ENCODE measurements around the gene CEND1. TPM values are rescaled to one million over a fixed set of nuclear protein-coding genes. Genes with fewer than 3 reads are reported as not detected.

The CEND1 gene
- total RNA-seq, 1 donor from 2014 or later = 0.27 TPM

DNA sequence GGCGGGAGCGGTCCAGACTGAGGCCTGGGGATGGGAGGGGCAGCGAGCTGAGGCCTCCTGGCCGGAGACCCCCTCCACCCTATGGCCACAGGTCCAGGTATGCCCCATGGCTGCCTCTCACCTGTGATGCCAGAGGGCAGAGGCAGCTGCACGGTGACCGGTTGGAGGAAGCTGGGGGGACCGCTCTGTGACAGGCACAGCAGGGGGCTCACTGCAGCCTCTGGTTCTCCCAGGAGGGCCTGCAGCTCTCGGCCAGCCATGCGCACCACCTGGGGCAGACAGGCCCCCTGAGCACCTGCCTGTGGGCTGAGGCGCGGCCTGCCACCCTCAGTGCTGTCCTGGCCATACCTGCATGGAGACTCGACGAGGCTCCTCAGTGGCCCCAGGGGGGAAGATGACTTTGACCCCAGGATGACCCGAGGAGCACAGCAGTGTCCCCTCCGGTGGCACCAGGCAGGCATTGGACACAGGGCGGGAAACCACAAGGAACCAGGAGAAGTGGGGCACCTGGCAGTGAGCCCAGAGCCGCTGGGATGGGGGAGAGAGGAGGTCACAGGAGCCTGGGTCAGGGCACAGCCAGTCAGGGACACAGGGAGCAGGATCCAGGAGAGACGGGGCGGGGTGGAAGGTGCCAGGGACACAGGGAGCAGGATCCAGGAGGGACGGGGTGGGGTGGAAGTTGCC, 11.3 kb upstream of the CEND1 start:
- ChIA-PET CTCF (no interaction called here), POLR2A (interaction anchor here (0.6 kb wide), 1 partner anchor 100 kb away, joined by 3 read pairs; no protein-coding TSS in a partner anchor)
- Mint-ChIP-seq H3K9me3 (no peaks in the 10 kb centered on the region), H3K27ac (no peak overlapping the region), H3K4me1 (peaks cover 22% of the 10 kb centered on the region), H3K36me3 (ENCODE audit: low read depth) (peaks cover 2% of the 10 kb centered on the region), H3K4me3 (no peak overlapping the region), H3K27me3 (no peaks in the 10 kb centered on the region)
- intact Hi-C loops (cut with micrococcal nuclease) = no loop called here
- TF ChIP-seq, protein P1, sequence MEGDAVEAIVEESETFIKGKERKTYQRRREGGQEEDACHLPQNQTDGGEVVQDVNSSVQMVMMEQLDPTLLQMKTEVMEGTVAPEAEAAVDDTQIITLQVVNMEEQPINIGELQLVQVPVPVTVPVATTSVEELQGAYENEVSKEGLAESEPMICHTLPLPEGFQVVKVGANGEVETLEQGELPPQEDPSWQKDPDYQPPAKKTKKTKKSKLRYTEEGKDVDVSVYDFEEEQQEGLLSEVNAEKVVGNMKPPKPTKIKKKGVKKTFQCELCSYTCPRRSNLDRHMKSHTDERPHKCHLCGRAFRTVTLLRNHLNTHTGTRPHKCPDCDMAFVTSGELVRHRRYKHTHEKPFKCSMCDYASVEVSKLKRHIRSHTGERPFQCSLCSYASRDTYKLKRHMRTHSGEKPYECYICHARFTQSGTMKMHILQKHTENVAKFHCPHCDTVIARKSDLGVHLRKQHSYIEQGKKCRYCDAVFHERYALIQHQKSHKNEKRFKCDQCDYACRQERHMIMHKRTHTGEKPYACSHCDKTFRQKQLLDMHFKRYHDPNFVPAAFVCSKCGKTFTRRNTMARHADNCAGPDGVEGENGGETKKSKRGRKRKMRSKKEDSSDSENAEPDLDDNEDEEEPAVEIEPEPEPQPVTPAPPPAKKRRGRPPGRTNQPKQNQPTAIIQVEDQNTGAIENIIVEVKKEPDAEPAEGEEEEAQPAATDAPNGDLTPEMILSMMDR (IDR thresholded peaks at IDR 0.05) = no peak
- DNase-seq (no peak), ATAC-seq (ENCODE audit: low read depth) (no peak)

DNA sequence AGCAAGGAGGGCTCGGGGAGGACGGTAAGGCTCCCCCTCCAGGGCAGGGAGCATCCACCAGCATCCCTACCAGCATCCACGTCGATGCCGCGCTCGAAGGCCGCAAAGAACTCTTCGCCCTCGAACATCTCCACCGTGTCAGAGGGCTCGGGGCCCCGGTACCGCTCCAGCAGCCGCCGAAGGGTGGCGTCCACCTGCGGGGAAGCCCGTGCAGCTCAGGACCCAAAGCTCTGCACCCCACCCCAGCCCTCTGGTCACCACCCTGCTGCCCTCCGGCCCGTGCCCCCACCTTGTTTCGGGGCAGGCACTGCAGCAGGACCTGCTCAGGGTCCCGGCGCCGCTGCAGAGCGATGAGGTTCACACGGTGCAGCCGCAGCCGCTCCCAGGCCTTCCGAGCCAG, 10.6 kb upstream of the CEND1 start:
- H3K4me3 Mint-ChIP-seq = no peak overlapping the region

DNA sequence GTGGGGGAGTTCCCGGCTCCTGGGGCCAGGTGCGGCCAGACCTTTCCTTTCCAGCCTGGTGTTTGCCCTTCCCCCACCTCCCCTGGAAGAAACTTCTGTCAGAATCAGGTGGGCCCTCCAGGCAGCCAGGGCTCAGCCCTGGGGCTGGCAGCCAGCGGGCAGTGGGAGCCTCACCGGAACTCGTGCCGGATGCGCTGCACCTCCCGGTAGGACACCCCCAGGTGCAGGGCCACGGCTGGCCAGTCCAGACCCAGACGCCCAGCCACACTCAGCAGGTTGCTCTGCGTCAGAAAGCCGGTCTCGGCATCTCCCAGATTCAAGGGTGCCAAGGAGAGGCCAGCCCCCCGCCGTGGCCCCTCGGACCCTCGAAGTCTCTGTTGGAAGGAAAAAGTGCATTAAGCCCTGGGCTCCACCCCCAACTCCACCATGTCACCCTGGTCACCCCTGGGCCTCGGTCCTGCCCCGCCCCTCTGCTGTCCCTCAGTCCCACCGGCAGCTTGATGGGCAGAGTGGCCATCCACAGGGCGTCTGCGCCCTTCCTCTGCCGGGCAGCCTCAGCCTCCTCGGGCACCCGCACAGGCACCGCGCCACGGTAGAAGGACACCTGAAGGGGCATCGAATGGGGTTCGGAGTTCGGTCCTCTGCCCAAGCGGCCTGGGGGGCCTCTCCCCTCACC, 9.9 kb upstream of the CEND1 start:
- POLR2A ChIA-PET = interaction anchor here (1.5 kb wide), 1 partner anchor 9 kb away, joined by 7 read pairs; the partner anchor contains the start of gene RPLP2
- no peak overlapping the region for H3K4me3 Mint-ChIP-seq
- H3K36me3 Mint-ChIP-seq (ENCODE audit: low read depth) = peaks cover 4% of the 10 kb centered on the region
- no peak for ATAC-seq (ENCODE audit: low read depth)
- H3K27me3 Mint-ChIP-seq = no peaks in the 10 kb centered on the region
- TF ChIP-seq, protein P1 (IDR thresholded peaks at IDR 0.05) = no peak
- no peak overlapping the region for H3K27ac Mint-ChIP-seq
- intact Hi-C loops (cut with micrococcal nuclease) = loop anchor here (5.0 kb wide), 2 partner anchors 33 to 723 kb away; partner anchors contain the start of gene CD151
- H3K9me3 Mint-ChIP-seq = no peaks in the 10 kb centered on the region
- peaks cover 28% of the 10 kb centered on the region for H3K4me1 Mint-ChIP-seq
- CTCF ChIA-PET = no interaction called here
- no peak for DNase-seq

More for the DNA sequence above, 10.6 kb upstream of the CEND1 start:
- H3K4me1 Mint-ChIP-seq = peaks cover 24% of the 10 kb centered on the region
- DNase-seq (no peak), ATAC-seq (ENCODE audit: low read depth) (no peak)
- intact Hi-C loops (cut with micrococcal nuclease) = no loop called here
- H3K27ac Mint-ChIP-seq = no peak overlapping the region
- POLR2A ChIA-PET = no interaction called here
- no peaks in the 10 kb centered on the region for H3K27me3 Mint-ChIP-seq
- CTCF ChIA-PET = no interaction called here
- no peaks in the 10 kb centered on the region for H3K9me3 Mint-ChIP-seq
- TF ChIP-seq, protein P1 (IDR thresholded peaks at IDR 0.05) = no peak
- H3K36me3 Mint-ChIP-seq (ENCODE audit: low read depth) = peaks cover 4% of the 10 kb centered on the region

GRCh38 chr11:798093-798713, 8.3 kb upstream of the CEND1 start, which contains the start of gene SLC25A22:
TSS of gene SLC25A22 (minus strand) at chr11:798281. CDS start at chr11:795006, 3,275 bp downstream.
- peaks cover 22% of the 10 kb centered on the region for H3K4me1 Mint-ChIP-seq
- H3K27ac Mint-ChIP-seq = peak within 1 kb of the TSS; percentile 86
- peak; percentile 77 for ATAC-seq (ENCODE audit: low read depth)
- H3K9me3 Mint-ChIP-seq = no peaks in the 10 kb centered on the region
- peak; percentile 95 for DNase-seq
- ChIA-PET POLR2A (interaction anchor here (1.0 to 3.8 kb wide), 5 partner anchors 11 to 49 kb away, joined by 3 to 37 read pairs (median 7); partner anchors contain the start of genes RPLP2 and TSPAN4), CTCF (no interaction called here)
- no peaks in the 10 kb centered on the region for H3K27me3 Mint-ChIP-seq
- peaks cover 13% of the 10 kb centered on the region for H3K36me3 Mint-ChIP-seq (ENCODE audit: low read depth)
- intact Hi-C loops (cut with micrococcal nuclease) = loop anchor here (1.0 to 5.0 kb wide), 5 partner anchors 21 to 724 kb away; partner anchors contain the start of gene CD151
- H3K4me3 Mint-ChIP-seq = peak within 1 kb of the TSS; percentile 93
- TF ChIP-seq, protein P1 (IDR thresholded peaks at IDR 0.05) = peak; percentile 21
